ENCODE data around the gene SYTL5. TPM values are rescaled to one million over a fixed set of nuclear protein-coding genes. Genes with fewer than 3 reads are reported as not detected.

SYTL5 gene
- total RNA-seq, 1 donor from 2014 or later: 1.6 TPM

DNA sequence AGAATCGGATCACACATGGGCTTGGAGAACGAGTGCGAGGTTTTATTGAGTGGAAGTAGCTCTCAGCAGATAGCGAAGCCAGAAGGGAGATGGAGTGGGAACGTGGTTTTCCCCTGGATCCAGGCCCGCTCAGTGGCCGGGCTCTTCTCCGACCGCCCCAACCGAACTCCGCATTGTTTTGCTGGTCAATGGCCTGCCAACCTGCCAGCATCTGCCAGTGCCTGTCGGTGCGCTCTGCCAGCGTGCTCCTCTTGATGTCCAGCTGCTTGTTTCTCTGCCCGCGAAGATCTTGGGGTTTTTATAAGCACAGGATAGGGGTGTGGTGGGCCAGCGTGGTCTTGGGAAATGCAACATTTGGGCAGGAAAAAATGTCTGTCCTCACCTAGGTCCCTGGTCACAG, 5.6 kb upstream of the SYTL5 start:
- no peak for DNase-seq
- H3K9me3 ChIP-seq: no peaks in the 10 kb centered on the region

DNA sequence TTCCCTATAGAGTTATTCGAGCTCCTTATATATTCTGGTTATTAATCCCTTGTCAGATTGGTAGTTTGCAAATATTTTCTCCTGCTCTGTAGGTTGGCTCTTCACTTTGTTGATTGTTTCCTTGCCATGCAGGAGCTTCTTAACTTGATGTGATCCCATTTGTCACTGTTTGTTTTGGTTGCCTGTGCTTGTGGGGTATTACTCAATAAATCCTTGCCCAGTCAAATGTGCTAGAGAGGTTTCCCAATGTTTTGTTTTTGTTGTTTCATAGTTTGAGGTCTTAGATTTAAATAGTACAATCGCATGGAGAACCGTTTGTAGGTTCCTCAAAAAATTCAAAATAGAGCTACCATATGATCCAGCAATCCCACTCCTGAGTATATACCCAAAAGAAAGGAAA, 2.3 kb upstream of the SYTL5 start:
- no peak for DNase-seq
- intact Hi-C loops (cut with DNase I): no loop called here
- H3K27me3 ChIP-seq (ENCODE audit: low read depth): no peaks in the 10 kb centered on the region
- H3K4me3 ChIP-seq: no peak overlapping the region
- H3K27ac ChIP-seq: no peak overlapping the region
- no peaks in the 10 kb centered on the region for H3K36me3 ChIP-seq
- no peaks in the 10 kb centered on the region for H3K4me1 ChIP-seq
- TF ChIP-seq, protein P1, sequence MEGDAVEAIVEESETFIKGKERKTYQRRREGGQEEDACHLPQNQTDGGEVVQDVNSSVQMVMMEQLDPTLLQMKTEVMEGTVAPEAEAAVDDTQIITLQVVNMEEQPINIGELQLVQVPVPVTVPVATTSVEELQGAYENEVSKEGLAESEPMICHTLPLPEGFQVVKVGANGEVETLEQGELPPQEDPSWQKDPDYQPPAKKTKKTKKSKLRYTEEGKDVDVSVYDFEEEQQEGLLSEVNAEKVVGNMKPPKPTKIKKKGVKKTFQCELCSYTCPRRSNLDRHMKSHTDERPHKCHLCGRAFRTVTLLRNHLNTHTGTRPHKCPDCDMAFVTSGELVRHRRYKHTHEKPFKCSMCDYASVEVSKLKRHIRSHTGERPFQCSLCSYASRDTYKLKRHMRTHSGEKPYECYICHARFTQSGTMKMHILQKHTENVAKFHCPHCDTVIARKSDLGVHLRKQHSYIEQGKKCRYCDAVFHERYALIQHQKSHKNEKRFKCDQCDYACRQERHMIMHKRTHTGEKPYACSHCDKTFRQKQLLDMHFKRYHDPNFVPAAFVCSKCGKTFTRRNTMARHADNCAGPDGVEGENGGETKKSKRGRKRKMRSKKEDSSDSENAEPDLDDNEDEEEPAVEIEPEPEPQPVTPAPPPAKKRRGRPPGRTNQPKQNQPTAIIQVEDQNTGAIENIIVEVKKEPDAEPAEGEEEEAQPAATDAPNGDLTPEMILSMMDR (IDR thresholded peaks at IDR 0.05): no peak
- H3K9me3 ChIP-seq: no peaks in the 10 kb centered on the region
- no peak for ATAC-seq

More for the DNA sequence above, 5.6 kb upstream of the SYTL5 start:
- H3K27me3 ChIP-seq (ENCODE audit: low read depth): no peaks in the 10 kb centered on the region
- H3K27ac ChIP-seq: no peak overlapping the region
- H3K4me3 ChIP-seq: no peak overlapping the region
- no peak for ATAC-seq
- no peaks in the 10 kb centered on the region for H3K36me3 ChIP-seq
- intact Hi-C loops (cut with DNase I): no loop called here
- no peaks in the 10 kb centered on the region for H3K4me1 ChIP-seq
- TF ChIP-seq, protein P1 (IDR thresholded peaks at IDR 0.05): no peak

GRCh38 chrX:38006778-38007177, 425 bp downstream of the SYTL5 start:
- ATAC-seq: no peak
- H3K36me3 ChIP-seq: no peaks in the 10 kb centered on the region
- no peak overlapping the region for H3K27ac ChIP-seq
- no peaks in the 10 kb centered on the region for H3K4me1 ChIP-seq
- no peak for DNase-seq
- H3K27me3 ChIP-seq (ENCODE audit: low read depth): no peaks in the 10 kb centered on the region
- TF ChIP-seq, protein P1 (IDR thresholded peaks at IDR 0.05): no peak
- intact Hi-C loops (cut with DNase I): no loop called here
- H3K9me3 ChIP-seq: no peaks in the 10 kb centered on the region
- no peak overlapping the region for H3K4me3 ChIP-seq

DNA sequence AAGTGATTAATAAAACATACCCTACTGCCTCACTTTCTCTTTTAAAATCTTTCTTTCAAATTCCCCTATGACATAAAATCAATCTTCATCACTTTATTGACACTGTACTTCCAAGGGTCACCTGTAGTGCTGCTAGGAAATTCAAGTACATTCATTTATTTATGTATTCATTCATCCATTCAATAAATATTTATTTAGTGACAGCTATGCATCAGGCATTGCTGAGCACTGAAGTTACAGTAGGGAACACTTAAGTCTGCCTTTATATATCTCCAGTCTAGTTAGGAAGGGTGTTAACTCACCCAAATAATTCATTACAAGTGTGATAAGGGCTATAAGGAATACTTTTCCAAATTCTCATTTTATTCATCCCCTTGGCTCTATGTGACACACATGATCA, 2.3 kb downstream of the SYTL5 start:
- ATAC-seq (no peak), DNase-seq (no peak)
- Histone ChIP-seq H3K27ac (no peak overlapping the region), H3K36me3 (no peaks in the 10 kb centered on the region), H3K27me3 (ENCODE audit: low read depth) (no peaks in the 10 kb centered on the region), H3K4me3 (no peak overlapping the region), H3K4me1 (no peaks in the 10 kb centered on the region), H3K9me3 (no peaks in the 10 kb centered on the region)
- TF ChIP-seq, protein P1 (IDR thresholded peaks at IDR 0.05): no peak
- intact Hi-C loops (cut with DNase I): no loop called here

GRCh38 chrX:38009641-38010040, 3.3 kb downstream of the SYTL5 start:
- DNase-seq (no peak), ATAC-seq (no peak)
- H3K27ac ChIP-seq: no peak overlapping the region
- H3K4me3 ChIP-seq: no peak overlapping the region
- H3K9me3 ChIP-seq: no peaks in the 10 kb centered on the region
- H3K27me3 ChIP-seq (ENCODE audit: low read depth): no peaks in the 10 kb centered on the region
- intact Hi-C loops (cut with DNase I): no loop called here
- H3K36me3 ChIP-seq: no peaks in the 10 kb centered on the region
- H3K4me1 ChIP-seq: no peaks in the 10 kb centered on the region
- TF ChIP-seq, protein P1 (IDR thresholded peaks at IDR 0.05): no peak

Data from lower lobe of right lung (tissue), 2 donors.